HG02885 (cell line): ENCODE measurements around the gene HES1.

ENCODE experiments used
- ATAC-seq: cut with Tn5 transposase; IDR thresholded peaks from one replicate; pipeline ENCODE4 v1.9.1; 2021; ENCODE audit warnings: mild to moderate bottlenecking; ENCODE audit not compliant: unreplicated experiment, poor library complexity

The HES1 gene

GRCh38 chr3:194165271-194166018, 29.5 kb downstream of the HES1 start:
- no peak for ATAC-seq

GRCh38 chr3:194166682-194167479, 30.9 kb downstream of the HES1 start:
- no peak for ATAC-seq

GRCh38 chr3:194167480-194168282, 31.7 kb downstream of the HES1 start:
- no peak for ATAC-seq

GRCh38 chr3:194168994-194169393, 33.0 kb downstream of the HES1 start:
- ATAC-seq, result no peak

GRCh38 chr3:194169595-194169994, 33.6 kb downstream of the HES1 start:
- no peak for ATAC-seq

- ATAC-seq, result no peak
Measured at GRCh38 chr3:194170793-194171192, 34.8 kb downstream of the HES1 start.

- ATAC-seq, result no peak
Measured at GRCh38 chr3:194174406-194174805, 38.5 kb downstream of the HES1 start.

- no peak for ATAC-seq
Measured at GRCh38 chr3:194174980-194175379, 39.0 kb downstream of the HES1 start.

GRCh38 chr3:194176274-194176991, 40.5 kb downstream of the HES1 start:
- ATAC-seq, result no peak

GRCh38 chr3:194177141-194177540, 41.2 kb downstream of the HES1 start:
- ATAC-seq, result no peak

GRCh38 chr3:194178128-194178527, 42.2 kb downstream of the HES1 start:
- ATAC-seq, result no peak

- no peak for ATAC-seq
Measured at GRCh38 chr3:194178669-194179068, 42.7 kb downstream of the HES1 start.

- no peak for ATAC-seq
Measured at GRCh38 chr3:194180570-194180969, 44.6 kb downstream of the HES1 start.

GRCh38 chr3:194181612-194182529, 45.9 kb downstream of the HES1 start:
- no peak for ATAC-seq

GRCh38 chr3:194183271-194183670, 47.3 kb downstream of the HES1 start:
- no peak for ATAC-seq

GRCh38 chr3:194184265-194184751, 48.4 kb downstream of the HES1 start:
- ATAC-seq, result no peak

- ATAC-seq, result no peak
Measured at GRCh38 chr3:194184801-194185200, 48.9 kb downstream of the HES1 start.

GRCh38 chr3:194185221-194185620, 49.3 kb downstream of the HES1 start:
- ATAC-seq, result no peak
